PC-3 (cell line): Measurements from ENCODE around the gene PRRT4.

Experiments
- EZH2 ChIP-seq: fragments of 300-600 bp; sonication (generic); IDR thresholded peaks from one replicate; pipeline ENCODE4 v1.6.1; 2017; ENCODE audit warnings: antibody characterized with exemption, mild to moderate bottlenecking, low read length; ENCODE audit not compliant: unreplicated experiment
- EZH2phosphoT487 ChIP-seq: fragments of 300-600 bp; sonication (generic); IDR thresholded peaks from 2 replicates; pipeline ENCODE4 v1.6.1; 2018; ENCODE audit warnings: mild to moderate bottlenecking, antibody characterized with exemption, low read length, borderline replicate concordance
- TF ChIP-seq, protein P1 (sequence below): fragments of 300-600 bp; sonication (generic); conservative IDR thresholded peaks from 2 replicates; pipeline ENCODE4 v1.5.1; 2017; ENCODE audit warnings: antibody characterized with exemption, low read depth, mild to moderate bottlenecking, low read length

DNA sequence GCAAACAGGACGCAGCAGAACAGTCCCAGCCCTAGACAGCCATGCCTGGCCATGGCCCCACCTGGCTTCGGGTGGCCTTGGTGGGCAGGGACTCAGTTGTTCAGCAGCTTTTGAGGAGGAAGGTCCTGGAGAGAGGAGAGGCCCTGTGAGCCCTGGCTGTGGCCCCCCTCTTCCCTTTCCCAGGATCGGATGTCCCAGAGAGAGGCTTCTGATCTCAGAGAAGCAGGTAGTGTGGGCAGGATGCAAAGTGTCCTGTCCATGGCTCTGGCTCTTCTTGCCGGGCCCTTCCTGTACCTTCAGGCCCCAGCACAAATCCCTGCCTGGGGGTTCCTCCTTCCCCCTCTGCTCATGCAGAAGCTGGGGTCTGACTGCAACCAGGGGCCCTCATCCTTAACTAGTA, 1.6 kb downstream of the PRRT4 start:
- no peak for TF ChIP-seq EZH2
- TF ChIP-seq, protein P1, sequence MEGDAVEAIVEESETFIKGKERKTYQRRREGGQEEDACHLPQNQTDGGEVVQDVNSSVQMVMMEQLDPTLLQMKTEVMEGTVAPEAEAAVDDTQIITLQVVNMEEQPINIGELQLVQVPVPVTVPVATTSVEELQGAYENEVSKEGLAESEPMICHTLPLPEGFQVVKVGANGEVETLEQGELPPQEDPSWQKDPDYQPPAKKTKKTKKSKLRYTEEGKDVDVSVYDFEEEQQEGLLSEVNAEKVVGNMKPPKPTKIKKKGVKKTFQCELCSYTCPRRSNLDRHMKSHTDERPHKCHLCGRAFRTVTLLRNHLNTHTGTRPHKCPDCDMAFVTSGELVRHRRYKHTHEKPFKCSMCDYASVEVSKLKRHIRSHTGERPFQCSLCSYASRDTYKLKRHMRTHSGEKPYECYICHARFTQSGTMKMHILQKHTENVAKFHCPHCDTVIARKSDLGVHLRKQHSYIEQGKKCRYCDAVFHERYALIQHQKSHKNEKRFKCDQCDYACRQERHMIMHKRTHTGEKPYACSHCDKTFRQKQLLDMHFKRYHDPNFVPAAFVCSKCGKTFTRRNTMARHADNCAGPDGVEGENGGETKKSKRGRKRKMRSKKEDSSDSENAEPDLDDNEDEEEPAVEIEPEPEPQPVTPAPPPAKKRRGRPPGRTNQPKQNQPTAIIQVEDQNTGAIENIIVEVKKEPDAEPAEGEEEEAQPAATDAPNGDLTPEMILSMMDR, result no peak
- no peak for TF ChIP-seq EZH2phosphoT487
